GM18909 (cell line): ENCODE measurements around the gene STK32B.

Experiments used
- ATAC-seq: cut with Tn5 transposase; IDR thresholded peaks from one replicate; pipeline ENCODE4 v1.9.1; 2021; ENCODE audit warnings: mild to moderate bottlenecking; ENCODE audit not compliant: unreplicated experiment, poor library complexity

STK32B gene

GRCh38 chr4:5479518-5480060 lies 428.3 kb downstream of the STK32B start:
- no peak for ATAC-seq

DNA sequence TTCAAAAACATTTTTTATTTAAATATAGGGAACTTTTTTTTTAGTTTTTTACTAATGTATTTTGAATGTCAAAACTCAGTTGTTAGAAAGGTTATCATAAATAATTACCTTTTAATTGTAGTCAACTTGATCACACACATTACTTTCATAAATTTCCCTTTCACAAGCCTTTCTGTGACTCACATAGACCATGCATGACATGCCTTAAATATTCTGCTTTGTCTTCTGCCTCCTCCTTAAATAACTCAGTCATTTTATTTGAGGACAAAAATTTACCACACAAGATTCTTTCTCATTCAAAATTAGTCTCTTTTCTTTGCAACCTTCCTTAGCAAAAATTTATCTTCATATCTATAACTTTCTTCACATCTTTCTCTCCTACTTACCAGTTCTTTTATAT lies 437.1 kb downstream of the STK32B start:
- ATAC-seq: no peak

DNA sequence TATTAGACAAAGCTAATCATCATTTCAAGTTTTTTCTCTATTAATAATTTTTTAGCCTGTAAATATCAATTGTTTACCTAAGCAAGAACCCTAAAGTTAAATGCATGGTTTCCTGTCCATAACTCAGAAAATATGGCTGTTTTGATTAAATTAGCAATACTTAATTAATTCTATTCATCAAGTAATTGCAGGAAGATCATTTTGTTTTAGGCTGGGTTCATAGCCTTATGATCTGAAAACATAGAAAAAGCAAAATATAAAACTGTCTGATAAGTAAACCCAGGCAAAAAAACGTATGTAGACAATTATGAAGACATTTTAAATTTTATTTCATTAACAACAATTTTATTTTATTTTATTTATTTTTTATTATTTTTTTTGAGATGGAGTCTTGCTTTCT lies 438.0 kb downstream of the STK32B start:
- ATAC-seq: no peak

DNA sequence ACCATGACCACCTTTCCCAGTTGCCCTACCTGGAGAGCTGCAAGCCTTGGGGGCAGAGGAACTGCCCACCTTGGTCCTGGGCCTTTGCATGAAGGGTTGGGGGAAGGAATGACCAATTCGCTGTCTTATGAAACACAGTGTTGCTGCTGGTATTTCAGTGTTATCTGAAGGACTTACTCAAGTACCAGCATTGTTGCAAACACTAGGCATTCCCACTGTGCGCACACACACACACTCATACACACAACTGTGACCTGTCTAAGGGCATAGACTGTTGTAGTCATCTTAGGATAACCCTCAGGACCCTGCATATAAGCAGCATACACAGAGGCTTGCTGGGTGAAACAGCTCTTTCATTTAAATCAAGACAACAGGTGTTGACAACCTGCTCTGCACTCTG lies 446.2 kb downstream of the STK32B start:
- no peak for ATAC-seq

DNA sequence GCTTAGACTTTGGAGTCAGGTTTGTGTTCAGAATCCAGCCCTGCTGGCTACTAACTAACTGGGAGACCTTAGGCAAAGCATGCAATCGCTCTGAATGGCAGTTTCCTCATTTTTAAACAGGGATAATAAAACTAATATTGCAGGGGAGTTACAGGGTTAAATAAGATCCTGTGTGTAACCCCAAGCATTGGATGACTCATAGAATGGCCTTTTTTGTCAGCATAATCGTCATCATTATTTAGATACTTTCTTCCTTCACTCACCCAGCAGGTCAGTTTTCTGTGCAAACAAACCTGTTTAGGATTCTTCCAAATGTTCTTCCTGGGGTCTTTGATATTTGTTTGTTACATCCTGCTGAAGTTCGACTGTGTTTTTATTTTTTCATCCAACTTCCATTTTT lies 448.9 kb downstream of the STK32B start:
- no peak for ATAC-seq

GRCh38 chr4:5503336-5503936 lies 452.2 kb downstream of the STK32B start:
- ATAC-seq: no peak

DNA sequence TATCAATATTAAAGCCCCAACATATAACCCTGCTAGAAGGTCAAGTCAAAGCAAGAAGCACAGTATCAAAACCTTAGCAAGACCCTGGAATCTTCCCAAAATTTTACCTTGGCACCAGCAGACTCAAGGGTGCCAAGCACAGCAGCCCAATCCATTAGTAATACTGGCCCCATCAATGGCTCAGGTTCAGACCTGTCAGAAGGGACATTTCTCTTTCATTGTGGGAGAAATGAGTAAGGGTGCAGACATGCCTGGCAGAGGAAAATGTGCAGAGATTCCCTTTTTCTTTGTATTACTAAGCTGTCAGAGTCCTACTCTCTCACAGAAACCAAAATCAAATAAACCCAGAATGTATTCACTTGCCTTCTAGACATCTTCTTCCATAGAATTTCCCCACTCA lies 453.2 kb downstream of the STK32B start:
- no peak for ATAC-seq

- no peak for ATAC-seq
These were observed 459.2 kb downstream of the STK32B start for GRCh38 chr4:5510504-5510903.

GRCh38 chr4:5511791-5512190 lies 460.5 kb downstream of the STK32B start:
- ATAC-seq: no peak

GRCh38 chr4:5515646-5516045 lies 464.4 kb downstream of the STK32B start:
- no peak for ATAC-seq

DNA sequence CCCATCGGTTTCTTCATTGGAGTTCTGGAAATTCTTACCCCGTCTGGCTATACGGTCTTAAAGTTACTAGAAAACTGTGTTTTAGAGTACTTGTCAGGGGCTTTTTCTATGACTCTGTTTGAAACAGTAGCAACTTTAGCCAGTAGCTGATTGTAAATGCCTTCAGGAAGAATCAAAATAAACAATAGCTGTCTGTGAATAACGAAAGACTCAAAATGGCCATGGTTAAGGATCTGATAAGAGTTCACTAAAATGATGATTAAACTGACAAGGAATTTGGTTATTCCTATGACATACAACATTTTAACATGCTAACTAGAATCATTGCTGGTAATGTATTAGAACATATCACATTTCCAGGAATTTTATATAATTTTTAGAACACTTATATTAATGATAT lies 466.1 kb downstream of the STK32B start:
- ATAC-seq: no peak

- ATAC-seq: no peak
These were observed 473.4 kb downstream of the STK32B start for GRCh38 chr4:5524446-5525299.

DNA sequence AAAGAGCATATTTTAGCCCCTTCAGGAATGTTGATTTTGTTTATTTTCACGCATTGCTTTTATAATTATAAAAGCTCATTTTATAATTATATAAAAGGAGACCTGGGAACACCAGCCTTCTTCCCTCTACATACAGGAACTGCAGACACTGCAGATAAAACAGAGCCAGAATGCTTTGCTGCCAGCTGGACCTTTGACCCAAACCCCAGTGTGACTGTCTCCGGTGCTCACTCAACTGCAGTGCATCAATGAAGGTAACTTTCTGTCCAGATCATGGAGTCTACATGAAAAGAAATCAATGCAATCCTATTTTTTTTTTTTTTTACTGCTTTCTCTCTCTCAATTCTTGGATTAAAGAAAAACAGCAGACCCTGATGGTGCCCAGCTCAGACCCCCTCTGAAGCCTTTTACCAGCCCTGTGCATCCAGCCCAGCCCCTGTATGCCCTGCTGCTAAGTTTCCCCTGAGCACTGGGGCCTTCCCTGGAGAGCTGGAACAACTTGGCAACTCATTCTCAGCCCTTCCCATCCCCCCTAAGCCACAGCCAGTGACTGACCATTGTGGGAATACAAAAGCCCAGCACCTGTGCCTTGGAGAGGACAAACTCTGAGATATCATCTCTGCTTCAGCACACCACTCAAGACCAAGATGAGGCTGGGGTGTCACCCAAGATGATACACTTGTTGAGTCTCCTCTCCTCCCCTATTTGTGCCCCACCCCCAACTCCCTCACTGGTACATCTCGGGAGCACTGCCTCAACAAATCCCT lies 475.0 kb downstream of the STK32B start:
- no peak for ATAC-seq

- no peak for ATAC-seq
These were observed 475.9 kb downstream of the STK32B start for GRCh38 chr4:5527211-5527610.

GRCh38 chr4:5528031-5528436 lies 476.8 kb downstream of the STK32B start:
- ATAC-seq: no peak

- no peak for ATAC-seq
These were observed 480.8 kb downstream of the STK32B start for GRCh38 chr4:5532100-5532499.

DNA sequence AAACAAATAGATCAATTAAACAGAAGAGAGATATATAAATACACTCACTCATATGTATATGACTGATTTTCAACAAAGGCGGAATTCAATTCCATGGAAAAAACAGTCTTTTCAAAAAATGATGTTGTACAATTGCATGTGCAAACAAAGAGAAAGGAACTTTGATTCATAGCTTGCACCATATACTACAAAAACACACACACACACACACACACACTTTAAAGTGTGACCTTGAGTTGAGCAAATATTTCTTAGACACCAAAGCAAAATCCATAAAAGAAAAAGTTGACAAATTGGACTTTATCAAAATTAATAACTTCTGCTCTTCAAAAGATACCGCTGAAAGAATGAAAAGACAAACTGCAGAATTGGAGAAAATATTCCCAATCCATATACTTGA lies 488.3 kb downstream of the STK32B start:
- no peak for ATAC-seq

GRCh38 chr4:5541169-5541568 lies 489.9 kb downstream of the STK32B start:
- ATAC-seq: no peak

DNA sequence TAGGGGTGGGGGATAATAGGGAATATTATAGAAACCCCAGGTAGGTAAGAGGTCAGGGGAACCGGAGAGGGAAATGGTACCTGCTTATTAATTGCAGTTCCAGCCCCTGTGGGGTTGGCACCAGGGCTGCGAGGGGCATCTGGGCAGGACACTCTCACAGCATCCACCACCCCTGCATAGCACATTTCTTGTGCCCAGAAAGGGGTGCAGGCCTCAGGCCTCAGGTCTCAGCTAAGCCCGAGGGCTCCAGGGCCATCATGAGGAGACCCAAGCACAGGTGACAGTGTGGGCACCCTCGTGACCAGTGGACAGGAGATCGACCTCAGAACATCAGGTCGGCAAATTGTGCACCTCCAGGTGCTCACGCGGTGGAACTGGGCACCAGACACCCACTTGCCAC lies 492.4 kb downstream of the STK32B start:
- ATAC-seq: no peak

- no peak for ATAC-seq
These were observed 493.5 kb downstream of the STK32B start for GRCh38 chr4:5544762-5545161.

- ATAC-seq: no peak
These were observed 494.0 kb downstream of the STK32B start for GRCh38 chr4:5545271-5545670.
